Measurements from ENCODE around the gene RARA.
A peak's percentile ranks its signal among the peaks of the same experiment; 100 is the strongest.
"Not testable (repeated sequence)": the region's sequence is repeated elsewhere in the genome, so short reads cannot be mapped to it uniquely, and the experiment has no call there.

Gene RARA

GRCh38 chr17:40298726-40299125, 10.3 kb upstream of the RARA start:
- DNase-seq (ENCODE audit: low read depth) = no peak

- not testable (repeated sequence) for DNase-seq (ENCODE audit: low read depth)
Measured at GRCh38 chr17:40299159-40299757, 9.7 kb upstream of the RARA start.

- no peak for DNase-seq (ENCODE audit: low read depth)
Measured at GRCh38 chr17:40301315-40301714, 7.7 kb upstream of the RARA start.

- DNase-seq (ENCODE audit: low read depth) = no peak
Measured at GRCh38 chr17:40303009-40303657, 5.8 kb upstream of the RARA start.

- no peak for DNase-seq (ENCODE audit: low read depth)
Measured at GRCh38 chr17:40303708-40304551, 5.0 kb upstream of the RARA start.

- not testable (repeated sequence) for DNase-seq (ENCODE audit: low read depth)
Measured at GRCh38 chr17:40304552-40304863, 4.5 kb upstream of the RARA start.

- not testable (repeated sequence) for DNase-seq (ENCODE audit: low read depth)
Measured at GRCh38 chr17:40304866-40305265, 4.1 kb upstream of the RARA start.

- DNase-seq (ENCODE audit: low read depth) = no peak
Measured at GRCh38 chr17:40306395-40306794, 2.6 kb upstream of the RARA start.

GRCh38 chr17:40307001-40307730, 1.8 kb upstream of the RARA start:
- DNase-seq (ENCODE audit: low read depth) = no peak

GRCh38 chr17:40307740-40308239, 1.2 kb upstream of the RARA start:
- no peak for DNase-seq (ENCODE audit: low read depth)

GRCh38 chr17:40309949-40310510, 1.1 kb downstream of the RARA start:
- no peak for DNase-seq (ENCODE audit: low read depth)

- DNase-seq (ENCODE audit: low read depth) = no peak
Measured at GRCh38 chr17:40310882-40311391, 2.0 kb downstream of the RARA start.

GRCh38 chr17:40311575-40311974, 2.6 kb downstream of the RARA start:
- DNase-seq (ENCODE audit: low read depth) = no peak

- DNase-seq (ENCODE audit: low read depth) = no peak
Measured at GRCh38 chr17:40312131-40312731, 3.3 kb downstream of the RARA start.

- no peak for DNase-seq (ENCODE audit: low read depth)
Measured at GRCh38 chr17:40312893-40313667, 4.1 kb downstream of the RARA start.

- no peak for DNase-seq (ENCODE audit: low read depth)
Measured at GRCh38 chr17:40313668-40314583, 4.9 kb downstream of the RARA start.

- DNase-seq (ENCODE audit: low read depth) = peak; percentile 62
Measured at GRCh38 chr17:40314584-40314956, 5.6 kb downstream of the RARA start.

GRCh38 chr17:40315206-40315605, 6.2 kb downstream of the RARA start:
- DNase-seq (ENCODE audit: low read depth) = no peak
